Measurements from ENCODE around the gene FNBP1.

Gene FNBP1

DNA sequence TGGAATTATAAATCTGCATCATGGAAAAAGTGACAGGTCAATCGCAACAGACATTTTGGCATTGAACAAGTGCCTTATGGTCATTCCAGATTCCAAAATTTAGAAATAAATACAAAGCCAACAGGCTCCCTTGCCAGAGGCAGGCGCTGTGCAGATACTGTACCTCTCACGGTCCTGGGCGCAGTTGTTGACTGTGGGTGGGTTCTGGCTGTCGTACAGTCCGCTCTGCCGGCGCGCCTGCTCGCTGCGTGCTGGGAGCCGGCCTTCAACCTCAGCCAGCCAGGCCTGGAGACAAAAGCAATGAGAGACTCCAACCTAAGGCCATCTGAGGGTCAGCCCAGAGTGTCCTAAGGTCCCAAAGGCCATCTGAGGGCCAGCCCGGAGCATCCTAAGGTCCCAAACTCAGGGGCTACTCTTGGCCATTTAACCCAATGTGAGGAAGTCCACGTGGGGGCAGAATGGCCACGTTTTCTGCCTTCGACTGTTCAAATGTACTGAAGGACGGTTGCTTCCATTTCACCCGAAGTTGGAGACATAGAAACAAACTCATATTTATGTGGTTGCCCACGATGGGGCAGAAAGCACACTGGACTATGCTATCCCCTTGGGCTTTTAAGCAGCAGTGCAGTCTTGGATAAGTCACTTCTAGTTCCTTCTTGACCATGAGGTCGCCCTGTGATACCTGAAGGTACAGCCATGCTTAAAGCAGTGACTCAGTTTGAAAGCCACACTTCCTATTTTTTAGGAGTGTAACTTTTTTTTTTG, 142.5 kb downstream of the FNBP1 start:
- TF ChIP-seq, protein P1, sequence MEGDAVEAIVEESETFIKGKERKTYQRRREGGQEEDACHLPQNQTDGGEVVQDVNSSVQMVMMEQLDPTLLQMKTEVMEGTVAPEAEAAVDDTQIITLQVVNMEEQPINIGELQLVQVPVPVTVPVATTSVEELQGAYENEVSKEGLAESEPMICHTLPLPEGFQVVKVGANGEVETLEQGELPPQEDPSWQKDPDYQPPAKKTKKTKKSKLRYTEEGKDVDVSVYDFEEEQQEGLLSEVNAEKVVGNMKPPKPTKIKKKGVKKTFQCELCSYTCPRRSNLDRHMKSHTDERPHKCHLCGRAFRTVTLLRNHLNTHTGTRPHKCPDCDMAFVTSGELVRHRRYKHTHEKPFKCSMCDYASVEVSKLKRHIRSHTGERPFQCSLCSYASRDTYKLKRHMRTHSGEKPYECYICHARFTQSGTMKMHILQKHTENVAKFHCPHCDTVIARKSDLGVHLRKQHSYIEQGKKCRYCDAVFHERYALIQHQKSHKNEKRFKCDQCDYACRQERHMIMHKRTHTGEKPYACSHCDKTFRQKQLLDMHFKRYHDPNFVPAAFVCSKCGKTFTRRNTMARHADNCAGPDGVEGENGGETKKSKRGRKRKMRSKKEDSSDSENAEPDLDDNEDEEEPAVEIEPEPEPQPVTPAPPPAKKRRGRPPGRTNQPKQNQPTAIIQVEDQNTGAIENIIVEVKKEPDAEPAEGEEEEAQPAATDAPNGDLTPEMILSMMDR (IDR thresholded peaks at IDR 0.05; ENCODE audit: low read length, missing control alignments) = no peak
- no peak for DNase-seq (ENCODE audit: low read depth)
- H3K4me3 ChIP-seq (replicated peaks; ENCODE audit: low read depth, low read length) = no peak overlapping the region

DNA sequence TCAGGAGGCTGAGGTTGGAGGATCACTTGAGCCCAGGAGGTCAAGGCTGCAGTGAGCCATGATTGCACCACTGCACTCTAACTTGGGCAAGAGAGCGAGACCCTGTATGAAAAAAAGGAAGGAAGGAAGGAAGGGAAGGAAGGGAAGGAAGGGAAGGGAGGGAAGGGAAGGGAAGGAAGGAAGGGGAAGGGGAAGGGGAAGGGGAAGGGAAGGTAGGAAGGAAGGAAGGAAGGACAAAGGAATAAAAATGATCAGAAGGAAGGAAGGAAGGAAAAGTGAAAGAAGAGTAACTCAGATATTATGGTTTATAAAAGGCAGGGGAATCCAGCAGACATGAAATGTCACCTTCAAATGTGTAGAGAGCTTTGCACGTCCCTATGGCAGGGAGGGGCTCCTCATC, 143.4 kb downstream of the FNBP1 start:
- DNase-seq (ENCODE audit: low read depth) = no peak
- no peak overlapping the region for H3K4me3 ChIP-seq (replicated peaks; ENCODE audit: low read depth, low read length)
- TF ChIP-seq, protein P1 (IDR thresholded peaks at IDR 0.05; ENCODE audit: low read length, missing control alignments) = no peak

GRCh38 chr9:129898185-129898584, 144.8 kb downstream of the FNBP1 start:
- H3K4me3 ChIP-seq (replicated peaks; ENCODE audit: low read depth, low read length) = no peak overlapping the region
- peak; percentile 50 for DNase-seq (ENCODE audit: low read depth)
- TF ChIP-seq, protein P1 (IDR thresholded peaks at IDR 0.05; ENCODE audit: low read length, missing control alignments) = peak; percentile 14

DNA sequence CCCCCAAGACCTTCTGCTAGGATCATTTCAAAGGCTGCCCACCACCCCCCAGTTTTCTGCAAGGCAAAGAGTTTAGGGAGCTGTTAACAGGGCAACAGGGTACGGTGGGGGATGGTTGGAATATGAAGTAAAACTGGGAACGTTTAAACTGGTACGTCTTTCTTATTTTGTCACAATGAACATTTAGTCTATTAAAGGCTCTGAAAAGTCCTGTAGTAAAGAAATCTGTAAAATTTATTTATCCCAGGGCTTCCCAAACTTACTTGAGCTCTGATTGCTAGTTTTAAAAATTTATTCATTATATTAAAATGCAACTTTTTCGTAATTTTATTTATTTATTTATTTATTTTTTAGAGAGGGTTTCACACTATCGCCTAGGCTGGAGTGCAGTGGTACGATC, 145.7 kb downstream of the FNBP1 start:
- no peak for DNase-seq (ENCODE audit: low read depth)
- TF ChIP-seq, protein P1 (IDR thresholded peaks at IDR 0.05; ENCODE audit: low read length, missing control alignments) = no peak
- no peak overlapping the region for H3K4me3 ChIP-seq (replicated peaks; ENCODE audit: low read depth, low read length)

DNA sequence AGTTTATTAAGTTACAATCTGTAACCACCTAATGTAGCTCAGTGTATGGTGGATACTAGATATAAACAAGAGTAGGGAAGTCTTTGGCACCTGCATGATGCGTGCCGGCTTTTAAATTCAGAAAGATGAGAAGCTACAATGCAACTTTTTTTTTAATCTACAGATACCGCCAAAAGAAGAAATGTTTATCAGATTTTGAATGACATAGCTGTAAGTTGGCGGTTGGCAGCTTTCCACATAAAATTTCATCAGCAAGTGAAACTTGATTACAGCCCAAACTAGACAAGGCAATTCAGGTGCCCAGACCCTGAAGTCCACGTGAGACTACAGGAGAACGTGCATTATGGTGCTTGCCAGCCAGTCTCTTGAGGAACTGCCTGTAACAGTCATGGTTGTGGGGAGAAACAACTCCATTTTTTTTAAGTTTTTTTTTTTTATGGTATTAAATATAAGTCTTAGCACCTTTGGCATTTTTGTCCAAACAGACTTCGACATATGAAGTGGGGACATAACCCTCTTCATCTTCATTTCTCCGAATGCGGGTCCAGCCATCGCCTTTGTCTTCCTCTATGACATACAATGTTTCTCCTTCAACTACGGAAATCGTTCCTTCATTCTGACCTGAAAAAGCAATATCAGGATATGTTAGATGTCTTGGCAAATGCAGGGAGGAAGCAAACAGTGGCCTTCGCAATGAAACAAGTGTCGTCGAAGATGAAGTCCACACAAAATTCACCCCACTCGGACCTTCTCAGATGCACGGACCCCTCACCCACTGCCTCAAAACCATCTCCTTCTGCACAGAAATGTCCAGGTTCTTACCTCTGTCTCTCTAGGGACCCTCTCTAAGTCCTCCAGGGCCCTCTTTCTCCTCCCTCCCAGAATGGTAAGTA, 147.4 kb downstream of the FNBP1 start:
- DNase-seq (ENCODE audit: low read depth) = no peak

DNA sequence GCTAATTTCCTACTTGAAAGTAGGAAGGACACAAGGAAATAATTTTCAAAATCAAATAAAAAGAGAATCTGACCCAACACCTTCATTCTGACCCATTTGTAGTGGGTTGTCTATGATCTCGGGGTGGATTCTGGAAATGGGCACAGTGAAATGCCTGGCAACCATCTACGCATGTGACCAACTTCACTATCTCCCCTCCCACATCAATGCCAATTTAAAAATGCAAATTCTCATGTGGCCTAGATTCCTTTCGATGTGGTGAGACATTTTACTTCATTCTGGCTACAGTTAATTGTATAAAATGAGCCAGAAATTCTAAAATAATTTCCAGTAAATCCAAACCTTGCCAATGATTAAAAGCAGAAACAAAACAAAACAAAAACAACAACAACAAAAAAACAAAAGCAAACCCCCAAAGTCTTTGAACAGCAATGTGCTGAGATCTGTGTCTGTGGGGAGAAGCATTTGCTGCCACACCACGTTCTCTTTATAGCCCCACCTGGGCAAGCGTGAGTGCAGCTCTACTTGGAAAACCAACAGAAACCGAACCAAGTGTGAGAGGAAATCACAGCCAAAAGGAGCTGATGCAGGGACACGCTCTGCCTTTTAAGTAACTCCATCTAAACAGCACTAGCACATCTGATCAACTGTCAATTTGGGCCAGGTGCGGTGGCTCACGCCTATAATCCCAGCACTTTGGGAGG, 148.7 kb downstream of the FNBP1 start:
- H3K4me3 ChIP-seq (replicated peaks; ENCODE audit: low read depth, low read length) = no peak overlapping the region
- DNase-seq (ENCODE audit: low read depth) = no peak
- TF ChIP-seq, protein P1 (IDR thresholded peaks at IDR 0.05; ENCODE audit: low read length, missing control alignments) = no peak

More for the DNA sequence above, 147.4 kb downstream of the FNBP1 start:
- TF ChIP-seq, protein P1 (IDR thresholded peaks at IDR 0.05; ENCODE audit: low read length, missing control alignments) = no peak
- no peak overlapping the region for H3K4me3 ChIP-seq (replicated peaks; ENCODE audit: low read depth, low read length)
